Measurements from ENCODE around the gene PLN.

PLN gene

GRCh38 chr6:118578617-118579016, 30.5 kb downstream of the PLN start:
- DNase-seq (ENCODE audit: low read depth in 4 of 4, low spot score in 1 of 4): no peak

- no peak for DNase-seq (ENCODE audit: low read depth in 4 of 4, low spot score in 1 of 4)
Measured at GRCh38 chr6:118579786-118580185, 31.7 kb downstream of the PLN start.

GRCh38 chr6:118580585-118581419, 32.7 kb downstream of the PLN start:
- no peak for DNase-seq (ENCODE audit: low read depth in 4 of 4, low spot score in 1 of 4)

- DNase-seq (ENCODE audit: low read depth in 4 of 4, low spot score in 1 of 4): no peak
Measured at GRCh38 chr6:118581489-118581959, 33.4 kb downstream of the PLN start.

- no peak for DNase-seq (ENCODE audit: low read depth in 4 of 4, low spot score in 1 of 4)
Measured at GRCh38 chr6:118584911-118585310, 36.8 kb downstream of the PLN start.

- no peak for DNase-seq (ENCODE audit: low read depth in 4 of 4, low spot score in 1 of 4)
Measured at GRCh38 chr6:118586746-118587485, 38.8 kb downstream of the PLN start.

- DNase-seq (ENCODE audit: low read depth in 4 of 4, low spot score in 1 of 4): no peak
Measured at GRCh38 chr6:118588626-118589025, 40.5 kb downstream of the PLN start.

- no peak for DNase-seq (ENCODE audit: low read depth in 4 of 4, low spot score in 1 of 4)
Measured at GRCh38 chr6:118589186-118589585, 41.1 kb downstream of the PLN start.

GRCh38 chr6:118589649-118590365, 41.7 kb downstream of the PLN start:
- DNase-seq (ENCODE audit: low read depth in 4 of 4, low spot score in 1 of 4): no peak

GRCh38 chr6:118591897-118592296, 43.8 kb downstream of the PLN start:
- DNase-seq (ENCODE audit: low read depth in 4 of 4, low spot score in 1 of 4): no peak

GRCh38 chr6:118594877-118595276, 46.8 kb downstream of the PLN start:
- DNase-seq (ENCODE audit: low read depth in 4 of 4, low spot score in 1 of 4): no peak

GRCh38 chr6:118596774-118597320, 48.8 kb downstream of the PLN start:
- no peak for DNase-seq (ENCODE audit: low read depth in 4 of 4, low spot score in 1 of 4)

- no peak for DNase-seq (ENCODE audit: low read depth in 4 of 4, low spot score in 1 of 4)
Measured at GRCh38 chr6:118597636-118598035, 49.5 kb downstream of the PLN start.

GRCh38 chr6:118598324-118598723, 50.2 kb downstream of the PLN start:
- no peak for DNase-seq (ENCODE audit: low read depth in 4 of 4, low spot score in 1 of 4)

- DNase-seq (ENCODE audit: low read depth in 4 of 4, low spot score in 1 of 4): no peak
Measured at GRCh38 chr6:118602300-118602699, 54.2 kb downstream of the PLN start.

- no peak for DNase-seq (ENCODE audit: low read depth in 4 of 4, low spot score in 1 of 4)
Measured at GRCh38 chr6:118603372-118603771, 55.3 kb downstream of the PLN start.

GRCh38 chr6:118606268-118606667, 58.2 kb downstream of the PLN start:
- no peak for DNase-seq (ENCODE audit: low read depth in 4 of 4, low spot score in 1 of 4)

GRCh38 chr6:118606858-118607257, 58.8 kb downstream of the PLN start:
- no peak for DNase-seq (ENCODE audit: low read depth in 4 of 4, low spot score in 1 of 4)
